BLaER1 treated with 17β-estradiol and CSF1 and Interleukin-3, amounts not matched to agents 10 nM and 100 nM (cell line): ENCODE data around the gene TBX3.
A peak's percentile ranks its signal among the peaks of the same experiment; 100 is the strongest.

Source experiments
- H3K27ac ChIP-seq, 11 experiments: shearing (Covaris generic); formaldehyde crosslinking; 2 replicates each; pipeline ENCODE4 v1.8.1; 2022
- H3K27me3 ChIP-seq, 11 experiments: shearing (Covaris generic); formaldehyde crosslinking; 2 replicates each; pipeline ENCODE4 v1.8.1; 2022
- H3K36me3 ChIP-seq, 11 experiments: shearing (Covaris generic); formaldehyde crosslinking; 2 replicates each; pipeline ENCODE4 v1.8.1; 2022
- H3K4me1 ChIP-seq, 10 experiments: shearing (Covaris generic); formaldehyde crosslinking; 2 replicates each; pipeline ENCODE4 v1.8.1; 2022
- H3K4me2 ChIP-seq, 11 experiments: shearing (Covaris generic); formaldehyde crosslinking; 2 replicates each; pipeline ENCODE4 v1.8.1; 2022
- H3K4me3 ChIP-seq, 10 experiments: shearing (Covaris generic); formaldehyde crosslinking; 2 replicates each; pipeline ENCODE4 v1.8.1; 2022
- H3K9ac ChIP-seq, 11 experiments: shearing (Covaris generic); formaldehyde crosslinking; 2 replicates each; pipeline ENCODE4 v1.8.1; 2022
- H3K9me3 ChIP-seq, 11 experiments: shearing (Covaris generic); formaldehyde crosslinking; replicated peaks in 1 of 11; 2 replicates each; pipeline ENCODE4 v1.8.1; 2022
- H4K20me1 ChIP-seq, 11 experiments: shearing (Covaris generic); formaldehyde crosslinking; 2 replicates each; pipeline ENCODE4 v1.8.1; 2022
- Cebpa-rat ChIP-seq, 11 experiments: shearing (Covaris generic); IDR thresholded peaks; 2 replicates each; pipeline ENCODE4 v1.8.1; 2022

The TBX3 gene

DNA sequence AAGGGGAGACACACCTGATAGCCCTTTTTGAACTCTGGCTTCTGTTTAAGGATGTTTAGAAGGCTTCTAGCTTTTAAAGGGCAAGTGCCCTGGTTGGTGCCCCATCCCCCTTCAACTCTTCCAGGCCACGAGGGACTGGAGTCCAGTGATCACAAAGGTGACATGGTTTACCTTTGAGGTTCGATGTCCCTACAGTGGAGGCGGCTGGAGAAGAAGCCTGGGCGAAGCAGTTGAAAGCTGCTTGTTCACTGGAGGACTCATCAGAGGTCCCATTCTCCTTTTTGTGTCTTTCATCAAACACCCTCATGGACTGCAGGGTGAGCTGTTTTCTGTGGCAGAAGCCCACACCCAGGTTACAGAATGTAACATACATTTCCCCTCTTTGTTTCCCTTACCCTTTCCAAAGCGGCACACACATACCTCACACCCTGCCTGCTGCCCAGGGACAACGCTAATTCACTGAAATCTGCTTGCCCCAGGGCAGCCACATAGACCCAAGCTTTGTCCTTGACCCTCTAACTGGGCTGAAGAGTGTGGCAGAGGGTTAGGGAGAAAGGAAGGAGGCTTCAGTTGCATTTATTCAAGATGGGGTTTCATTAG, 7.7 kb downstream of the TBX3 start:
- Histone ChIP-seq H3K9me3 (peaks cover 0 to 12% (median 0%) of the 10 kb centered on the region in 11 experiments; a peak in 3 of 22 replicates), H3K4me2 (no peak overlapping the region), H3K27me3 (peaks cover 86 to 100% (median 100%) of the 10 kb centered on the region in 11 experiments), H4K20me1 (peaks cover 8 to 51% (median 25%) of the 10 kb centered on the region in 11 experiments; a peak in 18 of 22 replicates), H3K9ac (no peak overlapping the region), H3K27ac (no peak overlapping the region), H3K4me3 (no peak overlapping the region), H3K4me1 (peaks cover 0 to 17% (median 0%) of the 10 kb centered on the region in 10 experiments; a peak in 5 of 20 replicates), H3K36me3 (peaks cover 0 to 27% (median 0%) of the 10 kb centered on the region in 11 experiments; a peak in 8 of 22 replicates)
- TF ChIP-seq Cebpa-rat (IDR thresholded peaks at IDR 0.05): no peak

DNA sequence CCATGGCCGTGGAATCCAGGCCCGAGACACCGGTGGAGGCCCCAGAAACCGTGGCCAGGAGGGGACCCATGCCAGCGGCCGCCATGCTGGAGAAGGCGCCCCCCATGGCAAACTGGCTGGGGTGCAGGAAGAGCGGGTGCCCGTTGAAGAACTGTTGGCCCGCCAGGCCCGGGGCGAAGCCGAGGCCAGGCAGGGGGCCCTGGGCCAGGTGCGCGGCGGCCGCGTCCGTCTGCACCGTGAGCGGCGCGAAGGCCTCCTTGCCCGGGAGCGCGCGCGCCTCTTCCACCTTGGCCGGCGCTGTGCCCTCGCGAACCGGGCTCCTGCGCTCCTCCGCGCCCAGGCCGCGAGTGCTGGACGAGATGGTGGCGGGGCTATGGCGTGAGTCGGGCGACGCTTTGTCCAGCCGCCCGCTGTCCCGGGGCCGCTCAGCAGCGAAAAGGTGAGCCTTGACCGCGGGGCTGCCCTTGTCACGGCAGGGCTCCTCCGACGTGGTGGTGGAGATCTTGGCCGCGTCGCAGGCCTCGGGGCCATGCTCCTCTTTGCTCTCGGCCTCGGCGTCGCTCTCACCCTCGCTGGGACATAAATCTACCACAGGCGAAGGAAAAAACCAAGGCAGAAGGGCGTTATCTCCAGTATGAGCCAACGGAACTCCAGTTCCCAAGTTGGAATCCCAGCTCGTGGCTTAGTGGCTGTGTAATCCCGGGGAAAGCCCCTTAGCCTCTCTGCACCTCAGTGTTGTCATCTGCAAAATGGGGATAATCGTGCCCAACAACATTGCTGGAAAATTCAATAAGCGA, 9.5 kb downstream of the TBX3 start:
- Histone ChIP-seq H3K4me2 (no peak overlapping the region), H4K20me1 (peaks cover 12 to 53% (median 36%) of the 10 kb centered on the region in 11 experiments; a peak in 18 of 22 replicates), H3K27me3 (peaks cover 86 to 100% (median 100%) of the 10 kb centered on the region in 11 experiments), H3K9me3 (peaks cover 0 to 5% (median 0%) of the 10 kb centered on the region in 11 experiments; a peak in 2 of 22 replicates), H3K4me1 (peaks cover 0 to 26% (median 0%) of the 10 kb centered on the region in 10 experiments; a peak in 6 of 20 replicates), H3K36me3 (peaks cover 0 to 27% (median 0%) of the 10 kb centered on the region in 11 experiments; a peak in 8 of 22 replicates), H3K4me3 (no peak overlapping the region), H3K9ac (no peak overlapping the region), H3K27ac (no peak overlapping the region)
- no peak for TF ChIP-seq Cebpa-rat (IDR thresholded peaks at IDR 0.05)

DNA sequence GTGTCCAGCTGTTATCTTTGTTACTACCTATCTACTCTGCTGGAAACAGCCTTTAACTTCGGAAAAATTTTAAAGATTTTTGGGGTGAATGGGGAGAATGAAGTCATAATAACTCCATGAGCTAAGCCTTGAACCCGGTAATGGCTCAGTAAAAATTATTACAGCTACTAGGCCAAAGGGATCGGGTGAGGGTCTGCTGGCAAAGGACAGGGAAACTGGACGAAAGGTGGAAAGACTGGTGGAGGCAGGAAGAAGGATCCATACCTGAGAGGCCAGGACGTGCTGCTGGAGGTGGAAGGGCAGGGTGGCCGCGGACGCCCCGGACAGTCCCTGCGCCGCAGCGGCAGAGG, 10.1 kb downstream of the TBX3 start:
- Histone ChIP-seq H3K9me3 (peaks cover 0 to 5% (median 0%) of the 10 kb centered on the region in 11 experiments; a peak in 2 of 22 replicates), H4K20me1 (peaks cover 13 to 55% (median 40%) of the 10 kb centered on the region in 11 experiments; a peak in 18 of 22 replicates), H3K27ac (no peak overlapping the region), H3K36me3 (peaks cover 0 to 27% (median 0%) of the 10 kb centered on the region in 11 experiments; a peak in 8 of 22 replicates), H3K27me3 (peaks cover 86 to 100% (median 100%) of the 10 kb centered on the region in 11 experiments), H3K9ac (no peak overlapping the region), H3K4me3 (no peak overlapping the region), H3K4me1 (peaks cover 0 to 26% (median 0%) of the 10 kb centered on the region in 10 experiments; a peak in 6 of 20 replicates), H3K4me2 (peak overlapping the region in 3 of 11 experiments; percentile 15 to 55 (median 23); a peak in 3 of 22 replicates)
- TF ChIP-seq Cebpa-rat (IDR thresholded peaks at IDR 0.05): no peak

GRCh38 chr12:114673169-114673833, 10.7 kb downstream of the TBX3 start:
- Histone ChIP-seq H3K9me3 (peaks cover 0 to 5% (median 0%) of the 10 kb centered on the region in 11 experiments; a peak in 2 of 22 replicates), H3K9ac (no peak overlapping the region), H3K27ac (no peak overlapping the region), H3K4me2 (peak overlapping the region in 3 of 11 experiments; percentile 15 to 55 (median 23); a peak in 5 of 22 replicates), H3K4me3 (no peak overlapping the region), H3K27me3 (peaks cover 86 to 100% (median 100%) of the 10 kb centered on the region in 11 experiments), H3K4me1 (peaks cover 0 to 29% (median 3%) of the 10 kb centered on the region in 10 experiments; a peak in 11 of 20 replicates), H4K20me1 (peaks cover 13 to 58% (median 40%) of the 10 kb centered on the region in 11 experiments; a peak in 18 of 22 replicates), H3K36me3 (peaks cover 0 to 27% (median 0%) of the 10 kb centered on the region in 11 experiments; a peak in 8 of 22 replicates)
- TF ChIP-seq Cebpa-rat (IDR thresholded peaks at IDR 0.05): no peak

GRCh38 chr12:114672817-114673168, 11.2 kb downstream of the TBX3 start:
- H3K9ac ChIP-seq: no peak overlapping the region
- H3K4me1 ChIP-seq: peaks cover 0 to 33% (median 7%) of the 10 kb centered on the region in 10 experiments; a peak in 13 of 20 replicates
- H3K27ac ChIP-seq: no peak overlapping the region

DNA sequence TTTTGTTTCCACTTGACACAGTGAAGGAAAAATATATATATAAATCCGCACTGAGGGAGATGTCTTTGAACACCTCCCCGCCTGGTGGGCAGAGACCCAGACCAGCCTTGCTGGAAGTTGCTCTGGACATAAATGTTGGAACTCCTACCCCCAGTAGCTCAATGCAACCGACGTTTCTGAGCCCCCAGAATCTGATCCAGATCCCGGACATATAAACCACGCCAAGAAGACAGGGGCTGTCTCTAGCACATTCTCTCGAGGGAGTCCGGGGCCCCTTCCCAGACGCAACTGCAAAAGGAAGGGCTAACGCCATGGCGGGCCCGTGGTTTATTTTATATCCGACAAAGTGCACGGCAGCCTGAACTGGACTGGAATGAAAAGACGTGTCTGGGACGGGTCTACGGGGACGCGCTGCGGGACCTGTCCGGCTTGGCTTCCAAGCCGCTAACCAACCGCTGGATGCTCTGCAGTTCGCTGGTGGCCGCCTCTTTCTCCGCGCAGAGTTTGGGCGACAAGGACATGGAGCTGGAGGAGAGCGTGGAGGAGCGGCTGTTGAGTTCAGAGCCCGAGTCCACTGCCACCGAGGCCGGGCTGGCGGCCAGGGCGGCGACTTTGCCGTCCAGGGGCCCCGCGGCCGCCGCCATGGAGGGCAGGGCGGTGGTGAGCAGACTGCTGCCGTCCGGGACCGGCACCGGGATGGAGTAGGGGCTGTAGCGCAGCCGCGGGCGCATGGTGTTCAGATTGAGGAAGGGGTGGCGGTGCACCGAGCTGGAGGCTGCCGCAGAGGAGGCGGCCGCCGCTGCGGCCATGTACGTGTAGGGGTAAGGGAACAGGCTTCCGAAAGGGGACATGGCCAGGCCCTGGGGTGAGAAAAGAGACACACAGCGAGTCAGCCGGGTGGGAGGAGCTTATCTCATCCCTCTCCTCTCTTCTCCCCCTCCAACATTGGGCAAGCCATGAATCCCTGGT, 12.2 kb downstream of the TBX3 start:
- Histone ChIP-seq H3K4me2 (no peak overlapping the region), H3K4me1 (peaks cover 8 to 37% (median 18%) of the 10 kb centered on the region in 10 experiments; a peak in 17 of 20 replicates), H3K27ac (no peak overlapping the region), H3K27me3 (peaks cover 98 to 100% (median 100%) of the 10 kb centered on the region in 11 experiments), H3K36me3 (peaks cover 0 to 27% (median 0%) of the 10 kb centered on the region in 11 experiments; a peak in 8 of 22 replicates), H4K20me1 (peaks cover 13 to 71% (median 51%) of the 10 kb centered on the region in 11 experiments; a peak in 20 of 22 replicates), H3K4me3 (no peak overlapping the region), H3K9ac (no peak overlapping the region), H3K9me3 (peaks cover 0 to 5% (median 0%) of the 10 kb centered on the region in 11 experiments; a peak in 2 of 22 replicates)
- no peak for TF ChIP-seq Cebpa-rat (IDR thresholded peaks at IDR 0.05)

More at GRCh38 chr12:114672817-114673168, 11.2 kb downstream of the TBX3 start:
- Histone ChIP-seq H3K9me3 (peaks cover 0 to 5% (median 0%) of the 10 kb centered on the region in 11 experiments; a peak in 2 of 22 replicates), H3K36me3 (peaks cover 0 to 27% (median 0%) of the 10 kb centered on the region in 11 experiments; a peak in 8 of 22 replicates), H3K4me3 (no peak overlapping the region), H3K27me3 (peaks cover 90 to 100% (median 100%) of the 10 kb centered on the region in 11 experiments), H4K20me1 (peaks cover 13 to 60% (median 40%) of the 10 kb centered on the region in 11 experiments; a peak in 19 of 22 replicates), H3K4me2 (no peak overlapping the region)
- TF ChIP-seq Cebpa-rat (IDR thresholded peaks at IDR 0.05): no peak

DNA sequence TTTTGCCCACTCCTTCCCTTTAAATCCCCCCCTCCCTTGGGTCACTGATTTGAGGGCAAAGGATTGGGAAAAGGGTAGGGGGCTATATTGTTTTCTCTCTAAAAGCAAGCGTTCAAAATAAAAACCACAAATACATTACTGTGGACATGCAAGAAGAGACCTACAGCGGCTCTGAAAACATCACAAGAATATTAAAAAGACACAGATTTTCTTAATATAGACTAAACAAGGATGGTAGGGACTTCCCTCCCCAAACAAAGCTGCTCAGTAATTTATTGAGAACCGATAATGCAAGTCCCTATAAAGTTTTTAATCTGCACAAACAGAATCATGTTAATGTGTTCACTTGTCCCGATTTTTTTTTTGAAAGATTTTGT, 12.9 kb downstream of the TBX3 start:
- Histone ChIP-seq H3K4me1 (peaks cover 13 to 42% (median 24%) of the 10 kb centered on the region in 10 experiments), H3K4me2 (peak overlapping the region in 1 of 11 experiments; percentile 13; a peak in 2 of 22 replicates), H3K9me3 (peaks cover 0 to 5% (median 0%) of the 10 kb centered on the region in 11 experiments; a peak in 2 of 22 replicates), H3K9ac (no peak overlapping the region), H4K20me1 (peaks cover 13 to 78% (median 57%) of the 10 kb centered on the region in 11 experiments; a peak in 20 of 22 replicates), H3K27me3 (peaks cover 98 to 100% (median 100%) of the 10 kb centered on the region in 11 experiments), H3K4me3 (no peak overlapping the region), H3K36me3 (peaks cover 0 to 26% (median 0%) of the 10 kb centered on the region in 11 experiments; a peak in 8 of 22 replicates), H3K27ac (no peak overlapping the region)
- no peak for TF ChIP-seq Cebpa-rat (IDR thresholded peaks at IDR 0.05)
